IMR-90 (cell line): ENCODE results near the gene HIRA. TPM values are rescaled to one million over a fixed set of nuclear protein-coding genes. Genes with fewer than 3 reads are reported as not detected.

ENCODE experiments used
- ATAC-seq: fragments of 200-7000 bp; cut with Tn5 transposase; 2 replicates; pipeline ENCODE4 v1.9.1; 2020; ENCODE audit warnings: low read depth, mild to moderate bottlenecking, moderate library complexity
- BruUV-seq: library from RNA; stranded (reverse); fragments of 400-500 nt; replicated peaks from 2 replicates; lab custom pipeline; 2021; lab: Mats Ljungman, UMichigan
- CTCF ChIA-PET: fragments of 300-600 bp; formaldehyde crosslinking; extraction: SDS; loops from one replicate; lab custom pipeline; 2021; ENCODE audit warnings: antibody characterized with exemption; lab: Yijun Ruan, JAX
- POLR2A ChIA-PET: fragments of 300-600 bp; sonication (Branson Sonifier 250); formaldehyde crosslinking; loops from one replicate; lab custom pipeline; 2022; ENCODE audit warnings: antibody characterized with exemption; ENCODE audit not compliant: unreplicated experiment; lab: Charles Lee
- DNase-seq: peaks from one replicate; pipeline ENCODE4 v3.0.0; 2013
- H2AFZ ChIP-seq: replicated peaks from 2 replicates; pipeline ENCODE3; 2013; ENCODE audit warnings: low read length, mild to moderate bottlenecking; ENCODE audit not compliant: poor library complexity
- H2AK5ac ChIP-seq: 2 replicates; pipeline ENCODE4 v1.6.1; 2013; ENCODE audit warnings: low read depth, low read length, inconsistent platforms
- H2AK9ac ChIP-seq: replicated peaks from 2 replicates; pipeline ENCODE3; 2013; ENCODE audit warnings: mild to moderate bottlenecking, low read depth, low read length, moderate library complexity; ENCODE audit not compliant: poor library complexity
- H2BK120ac ChIP-seq: 2 replicates; pipeline ENCODE4 v1.6.1; 2013; ENCODE audit warnings: low read depth, low read length, inconsistent platforms
- H2BK15ac ChIP-seq: 3 replicates; pipeline ENCODE4 v1.6.1; 2013; ENCODE audit warnings: low read depth, low read length, inconsistent platforms
- H2BK20ac ChIP-seq: 2 replicates; pipeline ENCODE4 v1.6.1; 2013; ENCODE audit warnings: low read depth, mild to moderate bottlenecking, inconsistent platforms, low read length, moderate library complexity
- H2BK5ac ChIP-seq: 2 replicates; pipeline ENCODE4 v1.6.1; 2013; ENCODE audit warnings: mild to moderate bottlenecking, low read depth, low read length, inconsistent platforms; ENCODE audit not compliant: poor library complexity, severe bottlenecking
- H3K14ac ChIP-seq: replicated peaks from 2 replicates; pipeline ENCODE4 v1.6.1; 2013; ENCODE audit warnings: low read depth, low read length, inconsistent platforms
- H3K18ac ChIP-seq: 2 replicates; pipeline ENCODE4 v1.6.1; 2013; ENCODE audit warnings: low read depth, low read length, control low read depth
- H3K23ac ChIP-seq: 2 replicates; pipeline ENCODE4 v1.6.1; 2013; ENCODE audit warnings: low read depth, low read length, inconsistent platforms
- H3K27ac ChIP-seq: 2 replicates; pipeline ENCODE4 v1.5.1; 2013; ENCODE audit warnings: mild to moderate bottlenecking, control low read depth, low read length; ENCODE audit not compliant: insufficient read depth
- H3K27me3 ChIP-seq: 2 replicates; pipeline ENCODE4 v1.6.1; 2013; ENCODE audit warnings: low read length; ENCODE audit not compliant: control insufficient read depth, insufficient read depth
- H3K36me3 ChIP-seq: 2 replicates; pipeline ENCODE4 v1.6.1; 2013; ENCODE audit warnings: low read length, mixed read lengths; ENCODE audit not compliant: control insufficient read depth, insufficient read depth
- H3K4ac ChIP-seq: 2 replicates; pipeline ENCODE4 v1.6.1; 2013; ENCODE audit warnings: low read depth, low read length, inconsistent platforms
- H3K4me1 ChIP-seq: 2 replicates; pipeline ENCODE4 v1.6.1; 2013; ENCODE audit warnings: low read length, mixed read lengths; ENCODE audit not compliant: control insufficient read depth, insufficient read depth
- H3K4me2 ChIP-seq: 2 replicates; pipeline ENCODE4 v1.6.1; 2013; ENCODE audit warnings: low read depth, mild to moderate bottlenecking, control low read depth, low read length, moderate library complexity
- H3K4me3 ChIP-seq: 2 replicates; pipeline ENCODE4 v1.5.1; 2013; ENCODE audit warnings: low read depth, mild to moderate bottlenecking, control low read depth, low read length, moderate library complexity; ENCODE audit not compliant: insufficient read depth
- H3K56ac ChIP-seq: 2 replicates; pipeline ENCODE4 v1.6.1; 2013; ENCODE audit warnings: low read length, inconsistent platforms; ENCODE audit not compliant: insufficient read depth; ENCODE audit errors: extremely low read depth
- H3K79me1 ChIP-seq, 2 experiments: 2 replicates each; pipeline ENCODE4 v1.6.1; 2013; ENCODE audit warnings: low read length in 2 of 2, inconsistent platforms in 1 of 2, low read depth in 1 of 2
- H3K9ac ChIP-seq: 2 replicates; pipeline ENCODE4 v1.6.1; 2013; ENCODE audit warnings: low read depth, low read length, control low read depth
- H3K9me1 ChIP-seq: 2 replicates; pipeline ENCODE4 v1.6.1; 2013; ENCODE audit warnings: low read length, inconsistent platforms; ENCODE audit not compliant: insufficient read depth
- H3K9me3 ChIP-seq: 2 replicates; pipeline ENCODE4 v1.6.1; 2013; ENCODE audit warnings: low read length; ENCODE audit not compliant: control insufficient read depth, insufficient read depth
- H4K20me1 ChIP-seq: 2 replicates; pipeline ENCODE4 v1.6.1; 2013; ENCODE audit warnings: low read length, inconsistent platforms; ENCODE audit not compliant: insufficient read depth
- H4K5ac ChIP-seq: 2 replicates; pipeline ENCODE4 v1.6.1; 2013; ENCODE audit warnings: mild to moderate bottlenecking, low read depth, low read length, control low read depth
- H4K8ac ChIP-seq, 2 experiments: 2 replicates each; pipeline ENCODE4 v1.6.1; 2013; ENCODE audit warnings: low read depth in 2 of 2, low read length in 2 of 2, control low read depth in 1 of 2, inconsistent platforms in 1 of 2
- H4K91ac ChIP-seq: 2 replicates; pipeline ENCODE4 v1.6.1; 2013; ENCODE audit warnings: low read depth, low read length, inconsistent platforms; ENCODE audit not compliant: insufficient read depth
- BHLHE40 ChIP-seq: fragments of 150-350 bp; IDR thresholded peaks from 2 replicates; pipeline ENCODE4 v1.6.1; 2016; ENCODE audit warnings: mild to moderate bottlenecking, low read depth, low read length
- CEBPB ChIP-seq: IDR thresholded peaks from 2 replicates; pipeline ENCODE4 v1.6.1; 2012; ENCODE audit warnings: low read depth, low read length, improper control_type of control experiment
- CHD1 ChIP-seq: IDR thresholded peaks from 2 replicates; pipeline ENCODE4 v1.6.1; 2012; ENCODE audit warnings: low read depth, low read length, improper control_type of control experiment
- CTCF ChIP-seq: conservative IDR thresholded peaks from 2 replicates; pipeline ENCODE4 v1.5.1; 2012; ENCODE audit warnings: mild to moderate bottlenecking, low read depth, low read length, improper control_type of control experiment
- FOS ChIP-seq: fragments of 150-350 bp; IDR thresholded peaks from 2 replicates; pipeline ENCODE4 v1.6.1; 2016; ENCODE audit warnings: low read depth, low read length
- MAFK ChIP-seq: IDR thresholded peaks from 2 replicates; pipeline ENCODE4 v1.6.1; 2012; ENCODE audit warnings: low read depth, low read length, improper control_type of control experiment
- MAZ ChIP-seq: IDR thresholded peaks from 2 replicates; pipeline ENCODE4 v1.6.1; 2012; ENCODE audit warnings: low read depth, mild to moderate bottlenecking, low read length, improper control_type of control experiment, moderate library complexity, borderline replicate concordance
- MXI1 ChIP-seq: IDR thresholded peaks from 2 replicates; pipeline ENCODE4 v1.6.1; 2012; ENCODE audit warnings: low read depth, mild to moderate bottlenecking, low read length, moderate library complexity, borderline replicate concordance
- NFE2L2 ChIP-seq: fragments of 150-350 bp; IDR thresholded peaks from 2 replicates; pipeline ENCODE4 v1.6.1; 2016; ENCODE audit warnings: low read depth, mild to moderate bottlenecking, low read length
- POLR2A ChIP-seq: IDR thresholded peaks from 2 replicates; pipeline ENCODE4 v1.6.1; 2012; ENCODE audit warnings: mild to moderate bottlenecking, low read depth, low read length
- RAD21 ChIP-seq: IDR thresholded peaks from 2 replicates; pipeline ENCODE4 v1.6.1; 2012; ENCODE audit warnings: low read length, improper control_type of control experiment
- RCOR1 ChIP-seq: IDR thresholded peaks from 2 replicates; pipeline ENCODE4 v1.6.1; 2012; ENCODE audit warnings: mild to moderate bottlenecking, low read length, improper control_type of control experiment; ENCODE audit not compliant: insufficient replicate concordance
- RFX5 ChIP-seq: IDR thresholded peaks from 2 replicates; pipeline ENCODE4 v1.8.0; 2012; ENCODE audit warnings: low read depth, mild to moderate bottlenecking, low read length, moderate library complexity
- USF2 ChIP-seq: fragments of 150-350 bp; IDR thresholded peaks from 2 replicates; pipeline ENCODE4 v1.6.1; 2017; ENCODE audit warnings: mild to moderate bottlenecking, antibody characterized with exemption, low read length, low read depth
- WGBS, 2 experiments: methylation state at CpG; one replicate each; pipeline versions ENCODE4 v1.1.5 to v1.1.7; 2013; ENCODE audit warnings: missing lambda C conversion rate in 2 of 2; ENCODE audit not compliant: insufficient read length in 1 of 2; ENCODE audit errors: extremely low coverage in 2 of 2; 5-methylcytosine and 5-hydroxymethylcytosine counted together
- dilution Hi-C: fragments of 300-500 bp; cut with HindIII; formaldehyde crosslinking; loops from one replicate; pipeline ENCODE4 v1.14.3; 2018; ENCODE audit warnings: low sequenced_read_pairs; ENCODE audit not compliant: unreplicated experiment
- in situ Hi-C: fragments of 300-500 bp; cut with MboI; formaldehyde crosslinking; loops from 3 replicates; pipeline ENCODE4 v1.14.3; 2019; ENCODE audit warnings: low sequenced_read_pairs, inconsistent platforms, mixed read lengths
- intact Hi-C: fragments of 100-400 bp; cut with micrococcal nuclease; formaldehyde crosslinking; loops from 2 replicates; pipeline ENCODE4 v1.10.0; 2022
- polyA plus RNA-seq, 3 experiments: library from polyadenylated mRNA; depleted of rRNA; stranded (reverse); fragments of >200 nt; gene quantifications; 2 replicates each; pipeline ENCODE4 v1.2.3, GENCODE V29; 2012; ENCODE audit warnings: low replicate concordance in 1 of 3
- total RNA-seq: library from RNA; depleted of rRNA; stranded (reverse); fragments of >200 nt; gene quantifications from 2 replicates; pipeline ENCODE4 v1.2.3, GENCODE V29; 2012
- TF ChIP-seq, protein P1 (sequence below): fragments of 150-350 bp; IDR thresholded peaks from 2 replicates; pipeline ENCODE4 v1.6.1; 2016; ENCODE audit warnings: low read depth, mild to moderate bottlenecking, low read length, moderate library complexity, borderline replicate concordance

Gene HIRA
- total and polyA plus RNA-seq, 2 of the 4 experiments (the other 2 are of a cell fraction), result 14.5 to 24.2 TPM

DNA sequence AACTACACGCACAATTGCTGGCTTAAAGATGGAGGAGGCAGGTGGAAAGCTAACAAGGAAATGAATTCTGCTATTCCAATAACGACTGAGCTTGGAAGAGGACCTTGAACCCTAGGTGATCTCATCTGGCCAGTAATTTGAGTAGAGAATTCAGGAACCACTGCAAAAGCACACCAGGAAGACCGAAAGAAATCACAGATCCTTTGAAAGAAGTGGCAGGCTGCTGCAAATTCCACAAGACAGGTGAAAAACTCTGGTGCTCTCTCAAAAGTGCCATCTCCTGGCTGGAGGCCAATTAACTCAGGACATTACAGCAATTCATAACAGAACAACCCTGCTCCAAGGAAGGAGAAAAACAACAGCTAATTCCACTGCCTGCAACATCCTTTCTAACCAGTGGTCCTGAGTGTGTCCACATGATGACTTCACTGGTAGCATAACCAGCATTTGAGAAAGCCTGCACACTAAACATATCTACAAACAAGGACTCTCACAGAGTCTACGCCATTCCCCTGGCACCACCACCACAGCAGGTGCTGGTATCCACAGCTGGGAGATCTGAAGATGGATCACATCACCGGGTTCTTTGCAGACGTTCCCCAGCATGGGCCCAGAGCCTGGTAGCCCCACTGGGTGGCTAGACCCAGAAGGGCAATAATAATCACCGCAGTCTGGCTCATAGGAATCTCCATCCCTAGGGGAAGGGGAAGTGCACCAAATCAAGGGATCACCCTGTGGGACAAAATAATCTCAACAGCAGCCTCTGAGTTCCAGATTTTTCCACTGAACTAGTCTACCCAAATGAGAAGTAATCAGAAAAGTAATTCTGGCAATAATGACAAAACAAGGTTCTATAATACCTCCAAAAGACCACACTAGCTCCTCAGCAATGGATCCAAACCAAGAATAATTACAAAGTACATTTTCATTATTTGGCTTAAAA is 95.1 kb downstream of the HIRA start:
- no peak for ATAC-seq
- POLR2A ChIA-PET, result no interaction called here
- no peak overlapping the region for H2BK20ac ChIP-seq
- TF ChIP-seq USF2 (no peak), NFE2L2 (no peak), CHD1 (no peak), MXI1 (no peak), BHLHE40 (no peak), RAD21 (no peak), RFX5 (no peak), CEBPB (no peak), MAZ (no peak), POLR2A (no peak), CTCF (no peak), MAFK (no peak), RCOR1 (no peak), FOS (no peak)
- TF ChIP-seq, protein P1, sequence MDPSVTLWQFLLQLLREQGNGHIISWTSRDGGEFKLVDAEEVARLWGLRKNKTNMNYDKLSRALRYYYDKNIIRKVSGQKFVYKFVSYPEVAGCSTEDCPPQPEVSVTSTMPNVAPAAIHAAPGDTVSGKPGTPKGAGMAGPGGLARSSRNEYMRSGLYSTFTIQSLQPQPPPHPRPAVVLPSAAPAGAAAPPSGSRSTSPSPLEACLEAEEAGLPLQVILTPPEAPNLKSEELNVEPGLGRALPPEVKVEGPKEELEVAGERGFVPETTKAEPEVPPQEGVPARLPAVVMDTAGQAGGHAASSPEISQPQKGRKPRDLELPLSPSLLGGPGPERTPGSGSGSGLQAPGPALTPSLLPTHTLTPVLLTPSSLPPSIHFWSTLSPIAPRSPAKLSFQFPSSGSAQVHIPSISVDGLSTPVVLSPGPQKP, result no peak

More for the DNA sequence above, 95.1 kb downstream of the HIRA start:
- intact Hi-C loops, result no loop called here
- dilution Hi-C loops, result no loop called here
- H3K23ac ChIP-seq, result no peak overlapping the region
- in situ Hi-C loops, result no loop called here
- H3K18ac ChIP-seq, result no peak overlapping the region
- no peak overlapping the region for H2BK120ac ChIP-seq
- H3K14ac ChIP-seq, result no peak overlapping the region
- no peaks in the 10 kb centered on the region for H3K27me3 ChIP-seq
- no peak overlapping the region for H3K56ac ChIP-seq
- peaks cover 20% of the 10 kb centered on the region for H3K36me3 ChIP-seq
- WGBS, 2 experiments, result 93% methylated on average over 3 of the region's 7 CpGs; no CpG with 5 or more reads in 1 of the 2 experiments
- H3K9me1 ChIP-seq, result no peaks in the 10 kb centered on the region
- H2AFZ ChIP-seq, result no peak overlapping the region
- H3K9ac ChIP-seq, result no peak overlapping the region
- no peak overlapping the region for H2BK15ac ChIP-seq
- H3K4ac ChIP-seq, result no peak overlapping the region
- H3K27ac ChIP-seq, result no peak overlapping the region
- no peaks in the 10 kb centered on the region for H3K4me1 ChIP-seq
- H4K20me1 ChIP-seq, result no peaks in the 10 kb centered on the region
- H2BK5ac ChIP-seq, result no peak overlapping the region
- CTCF ChIA-PET, result no interaction called here
- no peak overlapping the region for H4K91ac ChIP-seq
- H3K9me3 ChIP-seq, result peaks cover 4% of the 10 kb centered on the region
- H3K4me3 ChIP-seq, result no peak overlapping the region
- no peak overlapping the region for H2AK9ac ChIP-seq
- no peak overlapping the region for H4K8ac ChIP-seq
- H4K5ac ChIP-seq, result no peak overlapping the region
- no peak overlapping the region for H2AK5ac ChIP-seq
- BruUV-seq, result no TSS peak
- H3K4me2 ChIP-seq, result no peak overlapping the region
- no peak for DNase-seq
- H3K79me1 ChIP-seq, result peaks cover 5 to 6% of the 10 kb centered on the region in 2 experiments; a peak in 2 of 4 replicates
